ENCODE results near the gene FARS2. TPM values are rescaled to one million over a fixed set of nuclear protein-coding genes. Genes with fewer than 3 reads are reported as not detected.
A peak's percentile ranks its signal among the peaks of the same experiment; 100 is the strongest.

Gene FARS2
- total and polyA plus RNA-seq, 4 donors, result 16.6 to 29.0 (median 21.1) TPM

DNA sequence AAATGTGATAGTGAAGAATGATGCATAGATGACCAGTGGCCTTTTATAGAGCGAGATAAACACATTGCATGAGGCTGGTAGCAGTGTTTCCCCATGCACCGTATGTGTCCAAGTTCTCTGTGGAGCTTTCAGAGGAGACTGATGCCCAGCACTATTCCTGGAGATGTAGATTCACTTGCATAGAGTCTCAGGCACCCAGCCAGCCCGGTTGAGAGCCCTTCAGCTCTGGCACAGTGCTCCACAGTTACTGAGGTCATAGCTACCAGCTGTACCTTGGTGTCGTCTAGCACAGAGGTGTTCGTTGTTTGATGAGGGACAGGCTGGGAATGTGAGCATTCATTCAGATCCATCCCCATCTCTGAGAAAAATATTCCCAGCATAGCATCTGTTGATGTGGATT, 328.9 kb downstream of the FARS2 start:
- DNase-seq (ENCODE audit: low read depth in 4 of 6, low spot score in 6 of 6), result peak in 2 of 6 donors; percentile 22 to 38
- H3K9me3 ChIP-seq (ENCODE audit: control insufficient read depth, insufficient read depth, low read length), result no peaks in the 10 kb centered on the region
- no peak overlapping the region for H3K27ac ChIP-seq (ENCODE audit: low read depth, low read length)
- H3K4me1 ChIP-seq (ENCODE audit: control insufficient read depth, insufficient read depth, low read length), result no peaks in the 10 kb centered on the region
- H3K4me3 ChIP-seq (ENCODE audit: low read depth, low read length), result no peak overlapping the region
- WGBS (ENCODE audit: insufficient coverage), result 82% methylated on average over 2 of the region's 5 CpGs
- no peaks in the 10 kb centered on the region for H3K27me3 ChIP-seq (ENCODE audit: control insufficient read depth, insufficient read depth, low read length)
- H3K36me3 ChIP-seq (ENCODE audit: control insufficient read depth, insufficient read depth, low read length), result no peaks in the 10 kb centered on the region

GRCh38 chr6:5592886-5593519, 331.7 kb downstream of the FARS2 start:
- no peaks in the 10 kb centered on the region for H3K9me3 ChIP-seq (ENCODE audit: control insufficient read depth, insufficient read depth, low read length)
- no peaks in the 10 kb centered on the region for H3K36me3 ChIP-seq (ENCODE audit: control insufficient read depth, insufficient read depth, low read length)
- no peak overlapping the region for H3K27ac ChIP-seq (ENCODE audit: low read depth, low read length)
- H3K4me1 ChIP-seq (ENCODE audit: control insufficient read depth, insufficient read depth, low read length), result no peaks in the 10 kb centered on the region
- H3K4me3 ChIP-seq (ENCODE audit: low read depth, low read length), result no peak overlapping the region
- DNase-seq (ENCODE audit: low read depth in 4 of 6, low spot score in 6 of 6), result peak in 1 of 6 donors; percentile 62
- WGBS (ENCODE audit: insufficient coverage), result 79% methylated on average over 16 of the region's 17 CpGs
- H3K27me3 ChIP-seq (ENCODE audit: control insufficient read depth, insufficient read depth, low read length), result no peaks in the 10 kb centered on the region

GRCh38 chr6:5595184-5595583, 333.9 kb downstream of the FARS2 start:
- Histone ChIP-seq H3K27ac (ENCODE audit: low read depth, low read length) (no peak overlapping the region), H3K27me3 (ENCODE audit: control insufficient read depth, insufficient read depth, low read length) (no peaks in the 10 kb centered on the region), H3K4me3 (ENCODE audit: low read depth, low read length) (no peak overlapping the region), H3K36me3 (ENCODE audit: control insufficient read depth, insufficient read depth, low read length) (no peaks in the 10 kb centered on the region), H3K4me1 (ENCODE audit: control insufficient read depth, insufficient read depth, low read length) (no peaks in the 10 kb centered on the region), H3K9me3 (ENCODE audit: control insufficient read depth, insufficient read depth, low read length) (no peaks in the 10 kb centered on the region)
- WGBS (ENCODE audit: insufficient coverage), result 100% methylated on average over 5 of the region's 7 CpGs
- DNase-seq (ENCODE audit: low read depth in 4 of 6, low spot score in 6 of 6), result no peak

DNA sequence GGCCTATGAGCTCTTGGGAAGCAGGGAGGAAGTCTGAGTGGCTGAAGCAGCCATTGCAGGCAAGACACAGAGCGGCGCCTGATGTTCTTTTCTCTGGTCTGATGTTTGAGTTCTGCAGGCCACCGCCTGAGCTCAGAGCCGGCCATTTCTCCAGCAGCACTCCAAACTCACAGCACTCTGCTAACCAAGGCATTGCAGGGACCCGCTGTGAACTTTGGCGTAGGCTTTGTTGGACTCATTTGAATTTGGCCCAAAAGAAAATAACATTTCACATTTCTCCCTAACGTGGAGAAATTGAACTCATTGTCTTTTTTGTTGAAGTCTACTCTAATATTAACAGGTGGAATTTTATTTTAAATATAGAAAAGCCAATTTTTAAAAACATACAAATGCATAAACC, 336.1 kb downstream of the FARS2 start:
- DNase-seq (ENCODE audit: low read depth in 4 of 6, low spot score in 6 of 6), result no peak
- no peaks in the 10 kb centered on the region for H3K27me3 ChIP-seq (ENCODE audit: control insufficient read depth, insufficient read depth, low read length)
- H3K4me1 ChIP-seq (ENCODE audit: control insufficient read depth, insufficient read depth, low read length), result no peaks in the 10 kb centered on the region
- no CpG with 5 or more reads among the region's 7 CpGs for WGBS (ENCODE audit: insufficient coverage)
- H3K36me3 ChIP-seq (ENCODE audit: control insufficient read depth, insufficient read depth, low read length), result no peaks in the 10 kb centered on the region
- no peak overlapping the region for H3K4me3 ChIP-seq (ENCODE audit: low read depth, low read length)
- no peak overlapping the region for H3K27ac ChIP-seq (ENCODE audit: low read depth, low read length)
- no peaks in the 10 kb centered on the region for H3K9me3 ChIP-seq (ENCODE audit: control insufficient read depth, insufficient read depth, low read length)

- Histone ChIP-seq H3K27me3 (ENCODE audit: control insufficient read depth, insufficient read depth, low read length) (no peaks in the 10 kb centered on the region), H3K9me3 (ENCODE audit: control insufficient read depth, insufficient read depth, low read length) (no peaks in the 10 kb centered on the region), H3K4me1 (ENCODE audit: control insufficient read depth, insufficient read depth, low read length) (no peaks in the 10 kb centered on the region), H3K36me3 (ENCODE audit: control insufficient read depth, insufficient read depth, low read length) (no peaks in the 10 kb centered on the region), H3K4me3 (ENCODE audit: low read depth, low read length) (no peak overlapping the region), H3K27ac (ENCODE audit: low read depth, low read length) (no peak overlapping the region)
- no peak for DNase-seq (ENCODE audit: low read depth in 4 of 6, low spot score in 6 of 6)
- 93% methylated on average over 3 of the region's 3 CpGs for WGBS (ENCODE audit: insufficient coverage)
Observed at GRCh38 chr6:5598123-5598522, 336.8 kb downstream of the FARS2 start.

DNA sequence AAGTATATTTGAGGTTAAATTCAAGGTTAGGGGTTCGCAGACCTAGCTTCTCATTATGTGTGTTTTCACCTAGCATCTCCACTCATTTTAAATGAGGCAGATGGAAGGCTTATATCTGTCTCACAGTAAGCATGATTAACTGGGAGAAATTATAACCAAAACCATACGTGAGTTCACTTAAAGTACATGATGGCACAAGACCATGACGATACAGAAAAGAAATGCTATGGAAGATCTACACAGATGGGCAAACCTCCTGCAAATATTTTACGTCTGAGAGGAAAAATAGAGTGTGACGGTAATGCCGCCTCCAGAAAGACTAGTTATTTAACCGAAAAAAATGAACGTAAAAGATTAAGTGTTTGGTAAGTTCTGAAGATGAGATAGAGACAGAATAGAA, 337.8 kb downstream of the FARS2 start:
- 100% methylated on average over 1 of the region's 8 CpGs for WGBS (ENCODE audit: insufficient coverage)
- H3K36me3 ChIP-seq (ENCODE audit: control insufficient read depth, insufficient read depth, low read length), result no peaks in the 10 kb centered on the region
- no peak for DNase-seq (ENCODE audit: low read depth in 4 of 6, low spot score in 6 of 6)
- no peaks in the 10 kb centered on the region for H3K4me1 ChIP-seq (ENCODE audit: control insufficient read depth, insufficient read depth, low read length)
- H3K4me3 ChIP-seq (ENCODE audit: low read depth, low read length), result no peak overlapping the region
- H3K27ac ChIP-seq (ENCODE audit: low read depth, low read length), result no peak overlapping the region
- no peaks in the 10 kb centered on the region for H3K9me3 ChIP-seq (ENCODE audit: control insufficient read depth, insufficient read depth, low read length)
- H3K27me3 ChIP-seq (ENCODE audit: control insufficient read depth, insufficient read depth, low read length), result no peaks in the 10 kb centered on the region

DNA sequence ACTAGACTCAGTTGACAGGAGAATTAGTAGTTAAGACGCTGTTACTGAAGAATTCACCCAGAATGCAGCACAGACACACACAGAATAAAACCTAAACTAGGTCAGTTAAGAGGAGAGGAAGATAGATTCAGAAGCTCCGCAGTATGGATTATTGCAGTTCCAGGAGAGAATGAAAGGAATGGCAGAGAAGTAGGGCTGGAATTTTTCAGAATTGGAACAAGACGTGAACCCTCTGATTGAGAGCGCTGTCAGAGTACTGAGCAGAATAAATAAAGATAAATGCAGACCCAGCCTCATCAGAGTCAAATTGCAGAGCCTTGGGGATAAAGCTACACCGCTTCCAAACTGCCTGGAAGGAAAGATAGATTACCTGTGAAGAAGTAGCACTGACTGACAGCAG, 344.6 kb downstream of the FARS2 start:
- peak in 1 of 6 donors; percentile 39 for DNase-seq (ENCODE audit: low read depth in 4 of 6, low spot score in 6 of 6)
- H3K4me3 ChIP-seq (ENCODE audit: low read depth, low read length), result no peak overlapping the region
- no peaks in the 10 kb centered on the region for H3K9me3 ChIP-seq (ENCODE audit: control insufficient read depth, insufficient read depth, low read length)
- no peaks in the 10 kb centered on the region for H3K36me3 ChIP-seq (ENCODE audit: control insufficient read depth, insufficient read depth, low read length)
- H3K27me3 ChIP-seq (ENCODE audit: control insufficient read depth, insufficient read depth, low read length), result no peaks in the 10 kb centered on the region
- no peaks in the 10 kb centered on the region for H3K4me1 ChIP-seq (ENCODE audit: control insufficient read depth, insufficient read depth, low read length)
- no peak overlapping the region for H3K27ac ChIP-seq (ENCODE audit: low read depth, low read length)
- 84% methylated on average over 4 of the region's 5 CpGs for WGBS (ENCODE audit: insufficient coverage)

GRCh38 chr6:5606546-5606945, 345.2 kb downstream of the FARS2 start:
- Histone ChIP-seq H3K4me3 (ENCODE audit: low read depth, low read length) (no peak overlapping the region), H3K4me1 (ENCODE audit: control insufficient read depth, insufficient read depth, low read length) (no peaks in the 10 kb centered on the region), H3K9me3 (ENCODE audit: control insufficient read depth, insufficient read depth, low read length) (no peaks in the 10 kb centered on the region), H3K36me3 (ENCODE audit: control insufficient read depth, insufficient read depth, low read length) (no peaks in the 10 kb centered on the region), H3K27ac (ENCODE audit: low read depth, low read length) (no peak overlapping the region), H3K27me3 (ENCODE audit: control insufficient read depth, insufficient read depth, low read length) (no peaks in the 10 kb centered on the region)
- WGBS (ENCODE audit: insufficient coverage), result 89% methylated on average over 1 of the region's 4 CpGs
- DNase-seq (ENCODE audit: low read depth in 4 of 6, low spot score in 6 of 6), result peak in 2 of 6 donors; percentile 34 to 38

DNA sequence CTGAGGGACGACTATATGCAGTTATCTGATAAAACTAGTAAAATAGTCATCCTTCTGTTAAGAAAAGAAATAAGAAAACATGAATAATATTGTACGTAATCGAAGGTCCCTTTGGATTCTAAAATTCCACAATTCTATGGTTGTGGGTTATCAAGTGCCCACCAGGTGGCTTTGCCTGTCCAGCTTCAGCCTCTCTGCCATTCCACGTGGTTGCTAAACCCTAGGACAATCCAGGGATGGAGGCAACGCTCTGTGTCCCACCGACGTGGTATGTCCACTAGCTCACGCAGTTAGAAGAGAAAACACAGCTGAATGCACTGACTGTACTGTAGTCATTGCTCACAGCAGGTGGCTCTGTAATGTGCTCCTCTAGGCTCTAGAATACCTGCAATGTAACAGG, 349.3 kb downstream of the FARS2 start:
- H3K4me1 ChIP-seq (ENCODE audit: control insufficient read depth, insufficient read depth, low read length), result no peaks in the 10 kb centered on the region
- H3K27ac ChIP-seq (ENCODE audit: low read depth, low read length), result no peak overlapping the region
- H3K36me3 ChIP-seq (ENCODE audit: control insufficient read depth, insufficient read depth, low read length), result no peaks in the 10 kb centered on the region
- H3K27me3 ChIP-seq (ENCODE audit: control insufficient read depth, insufficient read depth, low read length), result no peaks in the 10 kb centered on the region
- H3K9me3 ChIP-seq (ENCODE audit: control insufficient read depth, insufficient read depth, low read length), result no peaks in the 10 kb centered on the region
- WGBS (ENCODE audit: insufficient coverage), result 88% methylated on average over 5 of the region's 8 CpGs
- H3K4me3 ChIP-seq (ENCODE audit: low read depth, low read length), result no peak overlapping the region
- DNase-seq (ENCODE audit: low read depth in 4 of 6, low spot score in 6 of 6), result no peak

DNA sequence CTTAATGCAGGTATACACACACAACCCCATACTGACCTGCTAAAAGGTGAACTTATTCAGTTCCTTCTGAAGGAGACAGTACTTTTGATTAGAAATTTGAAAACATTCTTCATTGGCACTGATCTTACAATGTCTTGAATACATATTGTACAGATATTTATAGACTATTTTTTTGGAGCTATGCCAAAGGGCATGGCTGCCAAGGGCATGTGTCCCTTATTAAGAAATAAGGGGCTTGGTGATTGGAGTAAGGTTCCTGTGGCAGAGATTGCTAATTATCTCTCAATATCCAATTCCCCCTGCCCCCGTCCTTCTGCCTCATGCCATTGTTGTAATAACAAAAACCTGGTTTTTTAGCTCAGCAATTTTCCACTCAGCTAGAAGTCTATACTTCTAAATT, 355.9 kb downstream of the FARS2 start:
- no peaks in the 10 kb centered on the region for H3K36me3 ChIP-seq (ENCODE audit: control insufficient read depth, insufficient read depth, low read length)
- H3K27ac ChIP-seq (ENCODE audit: low read depth, low read length), result no peak overlapping the region
- DNase-seq (ENCODE audit: low read depth in 4 of 6, low spot score in 6 of 6), result no peak
- no peaks in the 10 kb centered on the region for H3K27me3 ChIP-seq (ENCODE audit: control insufficient read depth, insufficient read depth, low read length)
- no peak overlapping the region for H3K4me3 ChIP-seq (ENCODE audit: low read depth, low read length)
- no peaks in the 10 kb centered on the region for H3K4me1 ChIP-seq (ENCODE audit: control insufficient read depth, insufficient read depth, low read length)
- no CpG with 5 or more reads among the region's 1 CpG for WGBS (ENCODE audit: insufficient coverage)
- H3K9me3 ChIP-seq (ENCODE audit: control insufficient read depth, insufficient read depth, low read length), result no peaks in the 10 kb centered on the region
